Subcutaneous abdominal adipose tissue (tissue), 5 donors: ENCODE measurements around the gene SLC37A1.

Source experiments
- H3K27ac ChIP-seq: one replicate; pipeline ENCODE4 v1.7.0; 2013; ENCODE audit warnings: low read depth, mild to moderate bottlenecking, inconsistent platforms, low read length, moderate library complexity
- H3K27me3 ChIP-seq, 5 donors: one replicate each; pipeline ENCODE4 v1.7.0; 2013; ENCODE audit warnings: low read length in 5 of 5, inconsistent platforms in 1 of 5; ENCODE audit not compliant: control insufficient read depth in 5 of 5, insufficient read depth in 4 of 5
- H3K36me3 ChIP-seq, 5 donors: one replicate each; pipeline ENCODE4 v1.7.0; 2013; ENCODE audit warnings: low read length in 5 of 5; ENCODE audit not compliant: control insufficient read depth in 5 of 5, insufficient read depth in 5 of 5
- H3K4me1 ChIP-seq, 5 donors: one replicate each; pipeline ENCODE4 v1.7.0; 2013; ENCODE audit warnings: low read length in 5 of 5, mild to moderate bottlenecking in 3 of 5, moderate library complexity in 1 of 5; ENCODE audit not compliant: control insufficient read depth in 5 of 5, insufficient read depth in 5 of 5
- H3K4me3 ChIP-seq, 5 donors: one replicate each; pipeline ENCODE4 v1.7.0; 2013; ENCODE audit warnings: low read length in 5 of 5, low read depth in 1 of 5
- H3K9ac ChIP-seq, 5 donors: one replicate each; pipeline ENCODE4 v1.7.0; 2013; ENCODE audit warnings: low read length in 5 of 5, mild to moderate bottlenecking in 4 of 5, moderate library complexity in 3 of 5
- H3K9me3 ChIP-seq, 5 donors: one replicate each; pipeline ENCODE4 v1.7.0; 2013; ENCODE audit warnings: low read length in 5 of 5; ENCODE audit not compliant: control insufficient read depth in 5 of 5
- donor health status: healthy.
- donor health status: healthy.
- donor health status: healthy.
- donor health status: healthy.
- donor health status: healthy.

SLC37A1 gene

GRCh38 chr21:42563686-42564085 lies 50.0 kb downstream of the SLC37A1 start:
- peaks cover 0 to 2% (median 0%) of the 10 kb centered on the region in 5 donors for H3K27me3 ChIP-seq
- no peak overlapping the region for H3K9ac ChIP-seq
- H3K36me3 ChIP-seq = peaks cover 0 to 91% (median 31%) of the 10 kb centered on the region in 5 donors
- H3K27ac ChIP-seq = no peak overlapping the region
- H3K4me3 ChIP-seq = no peak overlapping the region
- H3K4me1 ChIP-seq = no peaks in the 10 kb centered on the region
- H3K9me3 ChIP-seq = no peaks in the 10 kb centered on the region

GRCh38 chr21:42564561-42564971 lies 50.9 kb downstream of the SLC37A1 start:
- no peak overlapping the region for H3K27ac ChIP-seq
- H3K4me3 ChIP-seq = no peak overlapping the region
- no peaks in the 10 kb centered on the region for H3K4me1 ChIP-seq
- H3K36me3 ChIP-seq = peaks cover 0 to 92% (median 30%) of the 10 kb centered on the region in 5 donors
- peaks cover 0 to 2% (median 0%) of the 10 kb centered on the region in 5 donors for H3K27me3 ChIP-seq
- H3K9me3 ChIP-seq = no peaks in the 10 kb centered on the region
- H3K9ac ChIP-seq = no peak overlapping the region

DNA sequence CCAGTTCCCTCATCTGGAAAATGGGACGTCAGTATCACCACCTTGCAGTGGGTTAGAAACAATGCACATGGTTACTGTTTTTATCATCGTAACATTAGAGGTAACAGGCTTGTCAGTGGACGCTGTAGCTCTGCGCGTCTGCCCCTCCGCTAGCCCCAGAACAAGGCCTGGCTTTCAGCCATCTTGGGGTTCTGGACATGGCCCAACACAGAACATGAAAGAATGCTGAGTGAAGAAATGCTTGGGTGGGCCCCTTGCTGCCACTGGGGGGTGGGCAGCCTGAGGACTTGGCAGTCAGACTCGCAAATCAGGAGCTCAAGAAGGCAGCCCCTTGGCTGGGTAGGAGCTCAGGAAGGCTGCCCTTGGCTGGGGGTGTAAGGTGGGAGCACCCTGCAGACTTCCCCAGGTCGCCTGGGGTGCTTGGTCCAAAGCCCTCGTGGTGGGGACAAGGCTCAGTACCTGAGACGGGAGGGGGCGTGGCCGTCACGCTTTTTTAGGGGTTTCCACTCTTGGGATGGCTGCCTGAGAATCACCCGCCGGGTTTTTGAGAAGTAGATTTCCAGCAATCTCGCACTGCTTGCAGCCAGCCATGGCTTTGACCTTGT lies 51.7 kb downstream of the SLC37A1 start:
- Histone ChIP-seq H3K27me3 (peaks cover 0 to 2% (median 0%) of the 10 kb centered on the region in 5 donors), H3K36me3 (peaks cover 0 to 90% (median 30%) of the 10 kb centered on the region in 5 donors), H3K4me1 (no peaks in the 10 kb centered on the region), H3K9me3 (no peaks in the 10 kb centered on the region), H3K9ac (no peak overlapping the region), H3K27ac (no peak overlapping the region), H3K4me3 (no peak overlapping the region)

GRCh38 chr21:42565886-42566523 lies 52.4 kb downstream of the SLC37A1 start:
- Histone ChIP-seq H3K9ac (no peak overlapping the region), H3K4me3 (no peak overlapping the region), H3K27me3 (peaks cover 0 to 2% (median 0%) of the 10 kb centered on the region in 5 donors), H3K27ac (no peak overlapping the region), H3K36me3 (peaks cover 0 to 93% (median 34%) of the 10 kb centered on the region in 5 donors), H3K9me3 (no peaks in the 10 kb centered on the region), H3K4me1 (peaks cover 0 to 5% (median 0%) of the 10 kb centered on the region in 5 donors)

- H3K4me1 ChIP-seq = peaks cover 0 to 5% (median 0%) of the 10 kb centered on the region in 5 donors
- H3K27me3 ChIP-seq = peaks cover 0 to 2% (median 0%) of the 10 kb centered on the region in 5 donors
- peaks cover 0 to 93% (median 35%) of the 10 kb centered on the region in 5 donors for H3K36me3 ChIP-seq
- H3K9ac ChIP-seq = no peak overlapping the region
- H3K9me3 ChIP-seq = no peaks in the 10 kb centered on the region
- H3K27ac ChIP-seq = no peak overlapping the region
- H3K4me3 ChIP-seq = no peak overlapping the region
Observed at GRCh38 chr21:42566524-42567213, 53.0 kb downstream of the SLC37A1 start.

DNA sequence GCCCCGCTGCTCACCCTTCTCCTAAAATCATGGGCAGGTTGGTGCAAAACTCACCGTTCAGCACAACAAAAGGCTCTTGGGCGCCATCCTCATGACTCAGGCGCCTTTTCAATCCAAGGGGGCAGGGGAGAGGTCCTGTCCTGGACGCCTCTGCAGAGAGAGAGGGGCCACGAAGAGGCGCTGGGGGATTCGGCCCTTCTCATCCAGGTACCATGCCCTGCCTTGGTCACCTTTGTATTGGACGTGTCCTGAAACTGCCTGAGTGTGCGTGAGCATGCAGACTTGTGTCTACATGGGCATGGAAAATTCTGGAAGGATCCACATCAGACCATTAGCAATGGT lies 53.5 kb downstream of the SLC37A1 start:
- Histone ChIP-seq H3K9ac (no peak overlapping the region), H3K27me3 (peaks cover 0 to 2% (median 0%) of the 10 kb centered on the region in 5 donors), H3K27ac (no peak overlapping the region), H3K4me3 (no peak overlapping the region), H3K4me1 (peaks cover 0 to 5% (median 0%) of the 10 kb centered on the region in 5 donors), H3K9me3 (no peaks in the 10 kb centered on the region), H3K36me3 (peaks cover 0 to 92% (median 33%) of the 10 kb centered on the region in 5 donors)

DNA sequence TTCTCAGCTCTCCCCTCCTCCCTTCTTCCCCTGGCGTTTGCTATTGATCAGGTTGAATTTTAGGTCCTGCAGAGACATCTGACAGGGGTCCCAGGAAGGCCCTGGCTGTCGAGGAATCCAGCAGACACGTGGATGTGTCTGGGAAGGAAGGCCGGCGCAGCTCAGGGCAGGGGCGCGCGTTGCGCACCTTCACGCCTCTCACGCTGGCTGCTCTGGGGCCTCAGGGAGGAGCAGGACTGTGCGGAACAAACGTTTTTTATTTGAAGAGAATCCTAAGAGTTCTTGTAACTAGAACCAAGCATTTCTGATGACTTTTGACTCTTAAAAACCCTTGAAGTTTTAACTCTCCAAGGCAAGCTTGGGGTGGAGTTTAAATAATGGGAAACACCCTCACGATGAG lies 54.2 kb downstream of the SLC37A1 start:
- H3K9ac ChIP-seq = no peak overlapping the region
- no peaks in the 10 kb centered on the region for H3K9me3 ChIP-seq
- H3K27ac ChIP-seq = no peak overlapping the region
- peaks cover 0 to 88% (median 30%) of the 10 kb centered on the region in 5 donors for H3K36me3 ChIP-seq
- peaks cover 0 to 2% (median 0%) of the 10 kb centered on the region in 5 donors for H3K27me3 ChIP-seq
- no peak overlapping the region for H3K4me3 ChIP-seq
- peaks cover 0 to 5% (median 0%) of the 10 kb centered on the region in 5 donors for H3K4me1 ChIP-seq

DNA sequence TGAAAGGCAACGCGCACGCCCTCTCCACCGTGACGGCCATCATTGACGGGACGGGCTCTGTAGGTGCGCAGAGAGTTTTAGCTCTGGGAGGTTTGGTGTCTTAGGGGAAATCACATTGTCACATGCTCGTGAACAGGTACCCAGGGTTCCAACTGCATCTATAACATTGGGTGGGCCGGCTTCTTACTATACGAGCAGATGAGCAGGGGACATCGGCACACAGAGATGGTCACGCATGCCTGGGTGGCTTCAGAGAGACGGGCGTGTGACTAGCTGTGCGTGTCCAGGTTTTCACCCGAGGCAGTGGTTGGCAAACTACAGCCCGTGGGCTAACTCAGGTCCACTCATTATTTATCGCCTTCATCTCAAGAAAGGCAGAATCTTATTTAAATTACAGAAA lies 54.7 kb downstream of the SLC37A1 start:
- Histone ChIP-seq H3K27me3 (peaks cover 0 to 2% (median 0%) of the 10 kb centered on the region in 5 donors), H3K9ac (no peak overlapping the region), H3K4me1 (peaks cover 0 to 5% (median 0%) of the 10 kb centered on the region in 5 donors), H3K9me3 (no peaks in the 10 kb centered on the region), H3K4me3 (no peak overlapping the region), H3K36me3 (peaks cover 0 to 88% (median 29%) of the 10 kb centered on the region in 5 donors), H3K27ac (no peak overlapping the region)

GRCh38 chr21:42568866-42569731 lies 55.4 kb downstream of the SLC37A1 start:
- H3K27me3 ChIP-seq = peaks cover 0 to 2% (median 0%) of the 10 kb centered on the region in 5 donors
- H3K36me3 ChIP-seq = peaks cover 0 to 85% (median 23%) of the 10 kb centered on the region in 5 donors
- no peak overlapping the region for H3K9ac ChIP-seq
- no peaks in the 10 kb centered on the region for H3K9me3 ChIP-seq
- H3K4me1 ChIP-seq = peaks cover 0 to 5% (median 0%) of the 10 kb centered on the region in 5 donors
- no peak overlapping the region for H3K27ac ChIP-seq
- H3K4me3 ChIP-seq = no peak overlapping the region
